Sigmoid colon (tissue), 7 donors: Measurements from ENCODE around the gene PITX1. TPM values are rescaled to one million over a fixed set of nuclear protein-coding genes. Genes with fewer than 3 reads are reported as not detected.

Experiments used
- DNase-seq: peaks from one replicate; pipeline ENCODE4 v3.0.0-alpha.2; 2019
- H3K27ac ChIP-seq, 4 donors: fragments of 200-600 bp; sonication (generic); one replicate each; pipeline ENCODE4 v1.5.1; 2016 to 2019; ENCODE audit warnings: mild to moderate bottlenecking in 1 of 4
- H3K27me3 ChIP-seq, 3 donors: fragments of 200-600 bp; sonication (generic); one replicate each; pipeline ENCODE4 v1.5.1; 2019; ENCODE audit warnings: mild to moderate bottlenecking in 1 of 3
- H3K36me3 ChIP-seq, 4 donors: fragments of 200-600 bp; sonication (generic); one replicate each; pipeline ENCODE4 v1.5.1; 2016 to 2019
- H3K4me1 ChIP-seq, 4 donors: fragments of 200-600 bp; sonication (generic); one replicate each; pipeline ENCODE4 v1.5.1; 2017 to 2019
- H3K4me3 ChIP-seq, 4 donors: fragments of 200-600 bp; sonication (generic); one replicate each; pipeline ENCODE4 v1.5.1; 2017 to 2019; ENCODE audit warnings: mild to moderate bottlenecking in 2 of 4, moderate library complexity in 1 of 4
- H3K9me3 ChIP-seq, 4 donors: fragments of 200-600 bp in 3 of 4; sonication (generic) in 3 of 4; one replicate each; pipeline versions ENCODE4 v1.5.1 to v1.6.1; 2013 to 2019
- EP300 ChIP-seq, 4 donors: sonication (generic); formaldehyde crosslinking; IDR thresholded peaks; one replicate each; pipeline ENCODE4 v1.6.1; 2017; ENCODE audit warnings: antibody characterized with exemption in 4 of 4
- POLR2A ChIP-seq, 2 donors: fragments of 450-650 bp; IDR thresholded peaks; one replicate each; pipeline ENCODE4 v1.6.1; 2016; ENCODE audit warnings: antibody characterized with exemption in 2 of 2, mild to moderate bottlenecking in 2 of 2, moderate library complexity in 2 of 2
- POLR2AphosphoS5 ChIP-seq, 4 donors: sonication (generic); formaldehyde crosslinking; IDR thresholded peaks; one replicate each; pipeline ENCODE4 v1.6.1; 2017; ENCODE audit warnings: antibody characterized with exemption in 4 of 4
- WGBS, 2 donors: extraction: QIAGEN DNeasy Blood & Tissue Kit; methylation state at CpG; one replicate each; pipeline ENCODE4 v1.1.7; 2013; 5-methylcytosine and 5-hydroxymethylcytosine counted together
- intact Hi-C: fragments of 100-400 bp; cut with DNase I; formaldehyde crosslinking; loops from one replicate; pipeline ENCODE4 v1.15.1; 2023
- polyA plus RNA-seq, 3 donors: library from polyadenylated mRNA; stranded (reverse); fragments of 200-250 nt; gene quantifications; one replicate each; pipeline ENCODE4 v1.2.3, GENCODE V29; 2013
- total RNA-seq, 4 donors: library from RNA; depleted of rRNA; stranded (reverse); fragments of >200 nt; gene quantifications; one replicate each; pipeline ENCODE4 v1.1.0, GENCODE V29; 2016
- TF ChIP-seq, protein P1 (sequence below), 4 experiments: fragments of 450-650 bp in 3 of 4; fragments of 200-600 bp in 1 of 4; IDR thresholded peaks; one replicate each; pipeline ENCODE4 v1.5.1; 2016 to 2019; ENCODE audit warnings: antibody characterized with exemption in 4 of 4, mild to moderate bottlenecking in 3 of 4, moderate library complexity in 2 of 4
- donor health status: healthy with polysubstance abuse.
- donor health status: Bipolar disorder and iron deficiency.
- donor health status: healthy.

PITX1 gene
- total and polyA plus RNA-seq, 7 donors: 1.6 to 7.2 (median 5.8) TPM

DNA sequence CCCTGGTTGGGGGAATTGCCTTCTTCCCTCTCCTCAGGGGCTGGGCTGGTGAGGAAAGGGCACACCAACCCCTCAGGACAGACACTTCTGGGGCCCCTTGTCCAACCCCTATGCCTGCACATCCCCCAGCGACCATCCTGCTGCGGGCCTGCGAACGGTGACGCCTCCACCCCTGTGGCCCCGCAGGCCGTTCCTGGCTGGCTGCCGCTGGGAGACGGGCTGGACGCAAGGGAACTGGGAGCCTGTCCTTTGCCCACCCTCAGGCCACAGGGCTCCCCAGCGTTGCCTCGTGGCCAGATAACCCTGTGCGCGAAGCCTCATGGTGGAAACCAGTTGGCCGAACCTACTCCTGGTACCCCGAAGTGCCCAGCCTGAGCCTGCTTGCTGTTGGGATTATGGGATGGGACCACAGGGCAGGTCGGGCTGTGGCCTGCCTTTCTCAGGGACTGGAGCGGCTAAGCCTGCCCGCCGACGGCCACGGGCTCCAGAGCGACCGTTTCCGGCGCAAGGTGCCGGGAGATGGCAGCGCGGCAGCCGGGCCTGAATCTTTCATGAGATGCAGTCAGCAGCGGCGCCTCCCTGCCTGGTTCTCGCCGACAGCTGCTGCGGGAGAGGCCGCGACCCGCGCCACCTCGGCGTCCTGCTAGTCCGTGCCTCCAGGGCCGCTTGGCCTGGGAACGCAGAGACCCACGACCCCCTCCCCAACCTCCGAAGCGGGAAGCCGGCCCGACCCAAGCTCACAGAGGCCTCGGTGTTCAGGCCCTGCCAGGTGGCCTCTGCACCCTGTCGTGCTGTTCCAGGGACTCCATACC lies 6.5 kb upstream of the PITX1 start:
- Histone ChIP-seq H3K4me1 (peaks cover 0 to 25% (median 22%) of the 10 kb centered on the region in 4 donors), H3K36me3 (no peaks in the 10 kb centered on the region), H3K9me3 (no peaks in the 10 kb centered on the region), H3K4me3 (no peak overlapping the region), H3K27ac (no peak overlapping the region), H3K27me3 (peaks cover 45 to 99% (median 77%) of the 10 kb centered on the region in 3 donors)
- TF ChIP-seq POLR2AphosphoS5 (IDR thresholded peaks at IDR 0.05) (no peak), EP300 (IDR thresholded peaks at IDR 0.05) (no peak), POLR2A (IDR thresholded peaks at IDR 0.05) (no peak)
- TF ChIP-seq, protein P1, sequence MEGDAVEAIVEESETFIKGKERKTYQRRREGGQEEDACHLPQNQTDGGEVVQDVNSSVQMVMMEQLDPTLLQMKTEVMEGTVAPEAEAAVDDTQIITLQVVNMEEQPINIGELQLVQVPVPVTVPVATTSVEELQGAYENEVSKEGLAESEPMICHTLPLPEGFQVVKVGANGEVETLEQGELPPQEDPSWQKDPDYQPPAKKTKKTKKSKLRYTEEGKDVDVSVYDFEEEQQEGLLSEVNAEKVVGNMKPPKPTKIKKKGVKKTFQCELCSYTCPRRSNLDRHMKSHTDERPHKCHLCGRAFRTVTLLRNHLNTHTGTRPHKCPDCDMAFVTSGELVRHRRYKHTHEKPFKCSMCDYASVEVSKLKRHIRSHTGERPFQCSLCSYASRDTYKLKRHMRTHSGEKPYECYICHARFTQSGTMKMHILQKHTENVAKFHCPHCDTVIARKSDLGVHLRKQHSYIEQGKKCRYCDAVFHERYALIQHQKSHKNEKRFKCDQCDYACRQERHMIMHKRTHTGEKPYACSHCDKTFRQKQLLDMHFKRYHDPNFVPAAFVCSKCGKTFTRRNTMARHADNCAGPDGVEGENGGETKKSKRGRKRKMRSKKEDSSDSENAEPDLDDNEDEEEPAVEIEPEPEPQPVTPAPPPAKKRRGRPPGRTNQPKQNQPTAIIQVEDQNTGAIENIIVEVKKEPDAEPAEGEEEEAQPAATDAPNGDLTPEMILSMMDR (IDR thresholded peaks at IDR 0.05): no peak
- intact Hi-C loops: no loop called here
- no peak for DNase-seq
- 16 to 18% methylated on average over 51 of the region's 51 CpGs for WGBS, 2 donors

DNA sequence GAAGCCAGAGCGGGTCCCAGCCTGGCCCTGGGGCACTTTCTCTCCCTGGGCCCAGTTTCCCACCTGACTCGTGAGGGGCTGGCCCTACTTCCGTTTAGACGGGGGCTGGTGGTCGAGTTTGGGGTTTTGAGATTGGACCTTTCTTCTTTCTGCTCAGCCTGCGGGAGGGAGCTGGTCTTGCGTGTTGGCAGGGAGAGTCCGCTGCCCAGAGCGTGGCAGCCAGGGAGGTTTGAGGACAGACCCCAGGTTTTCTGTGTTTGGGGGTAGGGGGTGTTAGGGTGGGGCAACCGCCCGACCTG lies 6.0 kb upstream of the PITX1 start:
- Histone ChIP-seq H3K4me1 (peaks cover 0 to 25% (median 22%) of the 10 kb centered on the region in 4 donors), H3K27me3 (peaks cover 45 to 100% (median 77%) of the 10 kb centered on the region in 3 donors), H3K27ac (no peak overlapping the region), H3K9me3 (no peaks in the 10 kb centered on the region), H3K4me3 (peak overlapping the region in 2 of 4 donors; percentile 19 to 29), H3K36me3 (no peaks in the 10 kb centered on the region)
- intact Hi-C loops: no loop called here
- WGBS, 2 donors: 11 to 16% methylated on average over 11 of the region's 11 CpGs
- no peak for DNase-seq
- TF ChIP-seq POLR2A (IDR thresholded peaks at IDR 0.05) (no peak), EP300 (IDR thresholded peaks at IDR 0.05) (no peak), POLR2AphosphoS5 (IDR thresholded peaks at IDR 0.05) (no peak)
- TF ChIP-seq, protein P1 (IDR thresholded peaks at IDR 0.05): no peak

DNA sequence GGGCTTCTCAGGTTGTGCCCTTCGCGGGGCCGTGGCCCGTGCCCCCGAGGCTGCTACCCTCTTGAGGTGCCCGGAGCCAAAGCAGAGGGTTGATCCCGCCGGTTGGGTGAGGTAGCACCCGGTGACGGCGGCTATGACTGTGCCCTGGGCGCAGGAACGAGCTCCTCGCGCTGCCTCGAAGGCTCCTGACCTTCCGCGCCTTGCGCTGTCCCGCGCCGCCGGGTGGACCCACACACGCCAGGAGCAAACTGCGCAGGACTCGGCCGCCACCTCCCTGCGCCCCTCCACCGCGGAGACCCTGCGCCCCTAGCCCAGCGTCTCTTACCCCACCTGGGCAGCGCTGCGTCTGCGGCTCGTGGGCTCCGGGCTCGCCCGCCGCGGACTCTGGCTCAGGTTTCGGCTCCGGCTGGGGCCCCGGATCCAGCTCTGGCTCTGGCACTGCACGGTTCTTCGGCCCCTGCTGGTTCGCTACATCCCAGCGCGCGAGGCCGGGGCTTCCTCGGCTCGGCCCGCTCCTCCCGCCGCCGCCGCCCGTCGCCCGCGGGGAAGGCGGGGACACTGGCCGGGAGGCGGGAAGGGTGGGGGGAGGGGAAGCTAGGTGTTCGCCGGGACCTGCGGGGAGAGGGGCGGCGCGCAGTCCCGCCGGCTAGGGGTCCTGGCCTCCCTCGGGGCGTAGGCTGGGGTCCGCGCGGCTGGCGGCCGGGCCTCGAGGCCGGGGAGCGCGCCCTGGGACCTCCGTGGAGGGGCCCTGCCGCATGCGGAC lies 5.4 kb upstream of the PITX1 start:
- Histone ChIP-seq H3K36me3 (no peaks in the 10 kb centered on the region), H3K4me1 (peaks cover 0 to 27% (median 24%) of the 10 kb centered on the region in 4 donors), H3K27ac (no peak overlapping the region), H3K9me3 (no peaks in the 10 kb centered on the region), H3K27me3 (peaks cover 49 to 100% (median 78%) of the 10 kb centered on the region in 3 donors), H3K4me3 (peak overlapping the region in 3 of 4 donors; percentile 19 to 29 (median 20))
- TF ChIP-seq POLR2A (IDR thresholded peaks at IDR 0.05) (no peak), POLR2AphosphoS5 (IDR thresholded peaks at IDR 0.05) (no peak)
- TF ChIP-seq, protein P1 (IDR thresholded peaks at IDR 0.05): no peak
- intact Hi-C loops: loop anchor here (5.0 kb wide), 1 partner anchor 293 kb away; no protein-coding TSS in a partner anchor
- WGBS, 2 donors: 4 to 5% methylated on average over 87 of the region's 87 CpGs
- DNase-seq: no peak

DNA sequence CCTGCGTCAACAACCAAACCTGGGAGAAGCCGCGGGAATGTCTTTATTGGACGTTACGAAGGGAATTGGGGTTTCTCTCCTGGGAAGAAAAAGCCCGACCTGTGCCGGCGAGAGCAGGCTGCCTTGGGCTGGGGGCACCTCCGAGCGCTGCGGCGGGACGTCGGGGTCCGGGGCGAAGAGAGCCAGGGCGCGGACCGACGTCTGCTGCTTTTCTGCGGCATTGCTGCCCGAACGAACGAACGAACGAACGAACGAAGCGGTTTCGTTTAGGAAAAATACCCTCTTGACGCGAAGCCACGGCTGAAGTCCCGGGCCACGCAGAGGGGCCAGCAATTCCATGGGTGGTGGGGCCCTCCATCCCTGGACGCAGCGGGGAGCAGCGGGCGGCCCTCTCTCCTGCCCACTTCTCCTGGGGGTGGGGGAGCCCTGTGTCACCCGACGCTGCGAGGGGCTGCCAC lies 4.8 kb upstream of the PITX1 start:
- intact Hi-C loops: loop anchor here (5.0 kb wide), 1 partner anchor 293 kb away; no protein-coding TSS in a partner anchor
- Histone ChIP-seq H3K9me3 (no peaks in the 10 kb centered on the region), H3K4me3 (peak overlapping the region in 3 of 4 donors; percentile 19 to 29 (median 20)), H3K4me1 (peaks cover 0 to 34% (median 30%) of the 10 kb centered on the region in 4 donors), H3K36me3 (no peaks in the 10 kb centered on the region), H3K27ac (no peak overlapping the region), H3K27me3 (peaks cover 54 to 100% (median 78%) of the 10 kb centered on the region in 3 donors)
- DNase-seq: no peak
- TF ChIP-seq POLR2A (IDR thresholded peaks at IDR 0.05): no peak
- no peak for TF ChIP-seq EP300 (IDR thresholded peaks at IDR 0.05)
- TF ChIP-seq, protein P1 (IDR thresholded peaks at IDR 0.05): no peak
- TF ChIP-seq POLR2AphosphoS5 (IDR thresholded peaks at IDR 0.05): peak in 2 of 4 donors; percentile 47 to 67
- 6 to 9% methylated on average over 42 of the region's 42 CpGs for WGBS, 2 donors
